Suprapubic skin (tissue), 4 donors: ENCODE measurements around the gene KRT6A. TPM values are rescaled to one million over a fixed set of nuclear protein-coding genes. Genes with fewer than 3 reads are reported as not detected.
A peak's percentile ranks its signal among the peaks of the same experiment; 100 is the strongest.

ENCODE experiments used
- DNase-seq, 2 donors: peaks; one replicate each; pipeline ENCODE4 v3.0.0-alpha.2; 2019; ENCODE audit warnings: low spot score in 2 of 2
- H3K27ac ChIP-seq: fragments of 200-600 bp; sonication (generic); one replicate; pipeline ENCODE4 v1.5.1; 2019
- H3K27me3 ChIP-seq: fragments of 200-600 bp; sonication (generic); one replicate; pipeline ENCODE4 v1.5.1; 2019
- H3K36me3 ChIP-seq: fragments of 200-600 bp; sonication (generic); one replicate; pipeline ENCODE4 v1.5.1; 2019
- H3K4me1 ChIP-seq: fragments of 200-600 bp; sonication (generic); one replicate; pipeline ENCODE4 v1.5.1; 2019
- H3K4me3 ChIP-seq: fragments of 200-600 bp; sonication (generic); one replicate; pipeline ENCODE4 v1.5.1; 2019; ENCODE audit warnings: mild to moderate bottlenecking
- H3K9me3 ChIP-seq: fragments of 200-600 bp; sonication (generic); one replicate; pipeline ENCODE4 v1.5.1; 2019
- EP300 ChIP-seq: sonication (generic); formaldehyde crosslinking; IDR thresholded peaks from one replicate; pipeline ENCODE4 v1.6.1; 2017; ENCODE audit warnings: antibody characterized with exemption
- POLR2A ChIP-seq, 2 donors: fragments of 450-650 bp; IDR thresholded peaks; one replicate each; pipeline ENCODE4 v1.6.1; 2017; ENCODE audit warnings: antibody characterized with exemption in 2 of 2, mild to moderate bottlenecking in 2 of 2, moderate library complexity in 2 of 2
- POLR2AphosphoS5 ChIP-seq, 3 donors: sonication (generic); formaldehyde crosslinking; IDR thresholded peaks; one replicate each; pipeline ENCODE4 v1.6.1; 2017; ENCODE audit warnings: antibody characterized with exemption in 3 of 3
- WGBS: methylation state at CpG from one replicate; pipeline ENCODE4 v1.1.5; 2018; 5-methylcytosine and 5-hydroxymethylcytosine counted together
- total RNA-seq, 4 donors: library from RNA; depleted of rRNA; stranded (reverse); fragments of >200 nt; gene quantifications; one replicate each; pipeline ENCODE4 v1.1.0, GENCODE V29; 2016
- TF ChIP-seq, protein P1 (sequence below), 2 donors: fragments of 200-600 bp in 1 of 2; fragments of 450-650 bp in 1 of 2; sonication (generic) in 1 of 2; IDR thresholded peaks; one replicate each; pipeline ENCODE4 v1.5.1; 2016 to 2019; ENCODE audit warnings: antibody characterized with exemption in 2 of 2, mild to moderate bottlenecking in 1 of 2, moderate library complexity in 1 of 2

The KRT6A gene
- total RNA-seq, 4 donors from 2014 or later = 57.7 to 1,258 (median 594) TPM

DNA sequence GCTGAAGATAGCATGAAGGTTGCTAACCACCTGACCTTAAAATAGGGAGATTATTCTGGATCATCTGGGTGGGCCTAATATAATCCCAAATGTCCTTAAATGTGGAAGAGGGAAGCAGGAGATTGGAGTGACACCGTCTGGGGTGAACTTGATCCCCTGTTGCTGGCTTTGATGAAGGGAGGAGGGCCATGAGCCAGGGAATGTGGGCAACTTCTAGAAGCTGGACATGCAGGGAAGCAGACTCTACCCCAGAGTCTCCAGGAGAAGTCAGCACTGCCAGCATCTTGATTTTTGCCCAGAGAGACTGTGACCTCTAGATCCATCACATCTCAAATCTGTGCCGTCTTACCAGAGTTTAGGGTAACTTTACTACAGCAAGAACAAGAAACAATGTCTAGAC is 36.4 kb upstream of the KRT6A start:
- Histone ChIP-seq H3K4me3 (no peak overlapping the region), H3K4me1 (peaks cover 18% of the 10 kb centered on the region), H3K27ac (no peak overlapping the region), H3K27me3 (no peaks in the 10 kb centered on the region), H3K36me3 (no peaks in the 10 kb centered on the region), H3K9me3 (no peaks in the 10 kb centered on the region)
- TF ChIP-seq, protein P1, sequence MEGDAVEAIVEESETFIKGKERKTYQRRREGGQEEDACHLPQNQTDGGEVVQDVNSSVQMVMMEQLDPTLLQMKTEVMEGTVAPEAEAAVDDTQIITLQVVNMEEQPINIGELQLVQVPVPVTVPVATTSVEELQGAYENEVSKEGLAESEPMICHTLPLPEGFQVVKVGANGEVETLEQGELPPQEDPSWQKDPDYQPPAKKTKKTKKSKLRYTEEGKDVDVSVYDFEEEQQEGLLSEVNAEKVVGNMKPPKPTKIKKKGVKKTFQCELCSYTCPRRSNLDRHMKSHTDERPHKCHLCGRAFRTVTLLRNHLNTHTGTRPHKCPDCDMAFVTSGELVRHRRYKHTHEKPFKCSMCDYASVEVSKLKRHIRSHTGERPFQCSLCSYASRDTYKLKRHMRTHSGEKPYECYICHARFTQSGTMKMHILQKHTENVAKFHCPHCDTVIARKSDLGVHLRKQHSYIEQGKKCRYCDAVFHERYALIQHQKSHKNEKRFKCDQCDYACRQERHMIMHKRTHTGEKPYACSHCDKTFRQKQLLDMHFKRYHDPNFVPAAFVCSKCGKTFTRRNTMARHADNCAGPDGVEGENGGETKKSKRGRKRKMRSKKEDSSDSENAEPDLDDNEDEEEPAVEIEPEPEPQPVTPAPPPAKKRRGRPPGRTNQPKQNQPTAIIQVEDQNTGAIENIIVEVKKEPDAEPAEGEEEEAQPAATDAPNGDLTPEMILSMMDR (IDR thresholded peaks at IDR 0.05) = no peak
- no peak for TF ChIP-seq POLR2A (IDR thresholded peaks at IDR 0.05)
- no peak for TF ChIP-seq POLR2AphosphoS5 (IDR thresholded peaks at IDR 0.05)
- TF ChIP-seq EP300 = no peak
- 97% methylated on average over 2 of the region's 2 CpGs for WGBS
- DNase-seq = peak in 1 of 2 donors; percentile 47

DNA sequence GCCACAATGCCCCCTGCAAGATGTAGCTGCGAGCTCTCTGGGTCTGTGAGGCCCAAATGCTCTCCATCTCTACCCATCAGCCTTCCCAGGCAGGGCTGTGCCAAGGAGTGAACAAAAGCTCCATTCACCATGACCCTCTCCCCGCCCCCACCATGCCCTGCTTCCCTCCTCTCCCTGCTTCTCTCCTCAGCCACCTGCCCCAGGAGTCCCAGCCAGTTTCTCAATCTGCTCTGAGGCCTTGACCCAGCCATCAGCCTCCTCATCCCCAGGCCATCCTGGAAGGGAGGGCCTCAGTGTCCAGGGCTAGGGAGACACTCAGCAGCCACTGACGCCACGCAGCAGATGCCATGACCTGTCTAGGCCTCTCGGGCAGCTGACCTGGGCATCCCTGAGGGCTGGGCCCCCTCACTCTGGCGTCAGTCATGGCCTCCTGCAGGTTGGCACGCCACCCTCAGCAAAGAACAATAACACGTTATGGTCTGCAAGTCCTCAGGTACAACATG is 35.6 kb upstream of the KRT6A start:
- H3K27ac ChIP-seq = no peak overlapping the region
- no peaks in the 10 kb centered on the region for H3K36me3 ChIP-seq
- DNase-seq = peak in 1 of 2 donors; percentile 80
- no peak overlapping the region for H3K4me3 ChIP-seq
- H3K27me3 ChIP-seq = no peaks in the 10 kb centered on the region
- H3K9me3 ChIP-seq = no peaks in the 10 kb centered on the region
- 83% methylated on average over 3 of the region's 8 CpGs for WGBS
- peaks cover 25% of the 10 kb centered on the region for H3K4me1 ChIP-seq
- TF ChIP-seq, protein P1 (IDR thresholded peaks at IDR 0.05) = no peak
- TF ChIP-seq EP300 (no peak), POLR2A (IDR thresholded peaks at IDR 0.05) (no peak), POLR2AphosphoS5 (IDR thresholded peaks at IDR 0.05) (no peak)

DNA sequence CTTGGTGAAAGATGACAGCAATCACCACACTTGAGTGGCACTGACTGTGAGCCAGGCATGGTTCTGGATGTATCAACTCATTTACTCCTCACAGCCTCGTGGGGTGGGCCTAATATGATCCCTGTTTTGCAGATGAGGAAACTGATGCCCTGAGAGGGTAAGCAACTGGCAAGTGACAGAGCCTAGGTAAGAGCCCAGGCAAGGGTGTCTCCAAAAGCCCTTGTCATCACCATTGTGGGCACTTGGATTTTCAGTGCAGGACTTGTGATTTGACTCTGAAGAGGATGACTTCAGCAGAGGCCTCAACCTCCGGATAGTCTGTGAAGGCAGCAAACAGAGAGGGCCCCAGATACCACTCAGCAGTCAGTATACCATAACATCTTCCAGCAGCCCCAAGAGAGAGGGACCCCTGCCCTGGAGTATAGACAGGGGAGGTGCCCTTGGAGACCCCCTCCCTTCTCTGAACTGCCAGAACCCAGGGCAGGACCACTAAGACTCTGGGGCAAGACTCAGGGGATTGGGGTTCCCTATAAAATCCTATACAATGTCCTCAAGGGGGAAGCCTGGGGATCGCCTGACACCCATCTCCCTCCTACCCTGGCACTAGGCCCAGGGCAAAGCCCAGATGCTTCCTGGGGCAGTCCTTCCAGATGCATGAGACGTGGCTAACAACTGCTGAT is 34.2 kb upstream of the KRT6A start:
- Histone ChIP-seq H3K4me3 (no peak overlapping the region), H3K27ac (no peak overlapping the region), H3K9me3 (no peaks in the 10 kb centered on the region), H3K4me1 (peaks cover 40% of the 10 kb centered on the region), H3K36me3 (no peaks in the 10 kb centered on the region), H3K27me3 (no peaks in the 10 kb centered on the region)
- WGBS = 69% methylated on average over 3 of the region's 4 CpGs
- TF ChIP-seq POLR2AphosphoS5 (IDR thresholded peaks at IDR 0.05) = no peak
- TF ChIP-seq, protein P1 (IDR thresholded peaks at IDR 0.05) = no peak
- no peak for TF ChIP-seq POLR2A (IDR thresholded peaks at IDR 0.05)
- no peak for TF ChIP-seq EP300
- peak in 1 of 2 donors; percentile 55 for DNase-seq

DNA sequence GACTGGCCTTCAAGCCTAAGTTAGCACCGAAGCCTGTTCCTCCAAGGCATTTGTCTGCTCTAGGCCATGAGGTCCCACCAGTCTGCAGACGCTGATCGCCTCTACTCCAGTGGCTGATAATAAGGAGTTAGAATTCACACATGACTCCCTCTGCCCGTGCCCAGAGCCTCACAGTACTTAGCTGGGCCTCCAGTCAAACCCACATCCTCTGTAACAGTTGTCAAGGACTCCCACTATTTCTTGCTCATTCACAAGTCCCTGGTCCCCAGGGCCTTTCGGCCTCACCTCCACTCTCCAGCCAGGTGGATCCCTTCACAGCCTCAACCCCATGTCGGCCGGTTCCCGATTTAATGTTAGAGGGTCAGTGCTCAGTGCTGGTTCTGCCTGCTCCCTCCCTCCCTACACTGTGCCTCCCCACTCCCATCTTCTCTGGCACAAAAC is 33.5 kb upstream of the KRT6A start:
- DNase-seq = peak in 1 of 2 donors; percentile 55
- WGBS = 85% methylated on average over 8 of the region's 8 CpGs

More for the DNA sequence above, 33.5 kb upstream of the KRT6A start:
- no peaks in the 10 kb centered on the region for H3K27me3 ChIP-seq
- no peak overlapping the region for H3K27ac ChIP-seq
- H3K4me1 ChIP-seq = peaks cover 46% of the 10 kb centered on the region
- TF ChIP-seq POLR2A (IDR thresholded peaks at IDR 0.05) = no peak
- TF ChIP-seq, protein P1 (IDR thresholded peaks at IDR 0.05) = no peak
- no peak for TF ChIP-seq EP300
- no peak for TF ChIP-seq POLR2AphosphoS5 (IDR thresholded peaks at IDR 0.05)
- H3K36me3 ChIP-seq = no peaks in the 10 kb centered on the region
- H3K9me3 ChIP-seq = no peaks in the 10 kb centered on the region
- H3K4me3 ChIP-seq = no peak overlapping the region
